SKM-1 treated with dmso at 0.1 percent for 144 hours (cell line): ENCODE data around the gene MSLN.

ENCODE experiments used
- DNase-seq: peaks from one replicate; lab custom pipeline; 2025; ENCODE audit not compliant: unreplicated experiment; lab: John Stamatoyannopoulos, UW

The MSLN gene

GRCh38 chr16:788399-789126, 28.0 kb downstream of the MSLN start, which contains the start of gene CHTF18:
Gene CHTF18 (plus strand): TSS chr16:788620. CDS start chr16:788685, 65 bp downstream.
- peak; percentile 87 for DNase-seq

- no peak for DNase-seq
Measured at GRCh38 chr16:789191-789850, 28.8 kb downstream of the MSLN start.

GRCh38 chr16:790086-790485, 29.6 kb downstream of the MSLN start:
- DNase-seq = no peak

- DNase-seq = no peak
Measured at GRCh38 chr16:791131-791530, 30.6 kb downstream of the MSLN start.

GRCh38 chr16:792221-792995, 31.9 kb downstream of the MSLN start:
- no peak for DNase-seq

- DNase-seq = no peak
Measured at GRCh38 chr16:793414-793813, 32.9 kb downstream of the MSLN start.

GRCh38 chr16:794091-794822, 33.7 kb downstream of the MSLN start:
- no peak for DNase-seq

GRCh38 chr16:794853-795466, 34.4 kb downstream of the MSLN start:
- no peak for DNase-seq

GRCh38 chr16:795580-796229, 35.2 kb downstream of the MSLN start:
- no peak for DNase-seq

- no peak for DNase-seq
Measured at GRCh38 chr16:796296-797119, 36.0 kb downstream of the MSLN start.

GRCh38 chr16:797120-797420, 36.5 kb downstream of the MSLN start:
- DNase-seq = no peak

GRCh38 chr16:797686-798085, 37.2 kb downstream of the MSLN start:
- DNase-seq = no peak

GRCh38 chr16:798666-799065, 38.1 kb downstream of the MSLN start:
- no peak for DNase-seq

- DNase-seq = no peak
Measured at GRCh38 chr16:799111-799947, 38.8 kb downstream of the MSLN start.

GRCh38 chr16:799948-800833, 39.7 kb downstream of the MSLN start, which contains the start of gene GNG13:
Gene GNG13 (minus strand): TSS chr16:800734. CDS start chr16:799077, 1,657 bp downstream.
- DNase-seq = no peak

- no peak for DNase-seq
Measured at GRCh38 chr16:800834-801511, 40.4 kb downstream of the MSLN start.
